AG08395 (cell line): ENCODE data around the gene NEURL1.

Experiments used
- DNase-seq: peaks from one replicate; pipeline ENCODE4 v3.0.0; 2012; ENCODE audit warnings: mixed read lengths, low spot score

The NEURL1 gene

GRCh38 chr10:103564116-103564501 is 70.6 kb downstream of the NEURL1 start:
- DNase-seq = no peak

GRCh38 chr10:103564776-103565520 is 71.4 kb downstream of the NEURL1 start:
- peak; percentile 25 for DNase-seq

GRCh38 chr10:103566536-103566935 is 73.0 kb downstream of the NEURL1 start:
- no peak for DNase-seq

GRCh38 chr10:103568505-103568904 is 75.0 kb downstream of the NEURL1 start:
- DNase-seq = no peak

- peak; percentile 43 for DNase-seq
Measured at GRCh38 chr10:103569896-103570295, 76.4 kb downstream of the NEURL1 start.

GRCh38 chr10:103570844-103571655 is 77.5 kb downstream of the NEURL1 start:
- DNase-seq = no peak

- DNase-seq = no peak
Measured at GRCh38 chr10:103571656-103571975, 78.1 kb downstream of the NEURL1 start.

GRCh38 chr10:103572347-103573204 is 79.1 kb downstream of the NEURL1 start:
- DNase-seq = no peak

GRCh38 chr10:103573205-103573487 is 79.6 kb downstream of the NEURL1 start:
- no peak for DNase-seq

- no peak for DNase-seq
Measured at GRCh38 chr10:103574097-103575061, 80.9 kb downstream of the NEURL1 start.

GRCh38 chr10:103575416-103576075 is 82.0 kb downstream of the NEURL1 start:
- no peak for DNase-seq

GRCh38 chr10:103576076-103576471 is 82.6 kb downstream of the NEURL1 start:
- DNase-seq = no peak

GRCh38 chr10:103576862-103577261 is 83.4 kb downstream of the NEURL1 start:
- no peak for DNase-seq

GRCh38 chr10:103578782-103579382 is 85.4 kb downstream of the NEURL1 start:
- no peak for DNase-seq

- DNase-seq = no peak
Measured at GRCh38 chr10:103580011-103580410, 86.5 kb downstream of the NEURL1 start.

GRCh38 chr10:103580430-103580829 is 86.9 kb downstream of the NEURL1 start:
- no peak for DNase-seq

- DNase-seq = no peak
Measured at GRCh38 chr10:103581499-103581898, 88.0 kb downstream of the NEURL1 start.

GRCh38 chr10:103582331-103583123 is 89.0 kb downstream of the NEURL1 start:
- DNase-seq = no peak

- no peak for DNase-seq
Measured at GRCh38 chr10:103583871-103584215, 90.3 kb downstream of the NEURL1 start.
